Keratinocyte (primary cell): ENCODE data around the gene MARCOL.

Source experiments
- CTCF ChIP-seq, 3 experiments: IDR thresholded peaks in 1 of 3; conservative IDR thresholded peaks in 1 of 3; optimal IDR thresholded peaks in 1 of 3; 2 replicates in 2 of 3; 3 replicates in 1 of 3; pipeline versions ENCODE3 to v1.5.1; 2011; ENCODE audit warnings: low read length in 3 of 3, mild to moderate bottlenecking in 3 of 3, moderate library complexity in 2 of 3, control low read depth in 1 of 3, inconsistent platforms in 1 of 3; ENCODE audit not compliant: insufficient read depth in 2 of 3; ENCODE audit errors: extremely low read depth in 1 of 3
- EZH2 ChIP-seq: IDR thresholded peaks from one replicate; pipeline ENCODE4 v1.6.1; 2012; ENCODE audit warnings: inconsistent platforms, mild to moderate bottlenecking, low read length, moderate library complexity

GRCh38 chr5:148206620-148207019 is 31.7 kb upstream of the MARCOL start:
- TF ChIP-seq EZH2 (no peak), CTCF (optimal IDR thresholded peaks at IDR 0.05 in 1 of 3, IDR thresholded peaks at IDR 0.05 in 1 of 3, conservative IDR thresholded peaks at IDR 0.05 in 1 of 3; ENCODE audit: extremely low read depth in 1 of 3, insufficient read depth in 2 of 3, low read length in 3 of 3) (no peak)
